ENCODE measurements around the gene POLR3B.
"Not testable (repeated sequence)": the region's sequence is repeated elsewhere in the genome, so short reads cannot be mapped to it uniquely, and the experiment has no call there.

The POLR3B gene

GRCh38 chr12:106477627-106478026 lies 120.1 kb downstream of the POLR3B start:
- DNase-seq, result not testable (repeated sequence)

DNA sequence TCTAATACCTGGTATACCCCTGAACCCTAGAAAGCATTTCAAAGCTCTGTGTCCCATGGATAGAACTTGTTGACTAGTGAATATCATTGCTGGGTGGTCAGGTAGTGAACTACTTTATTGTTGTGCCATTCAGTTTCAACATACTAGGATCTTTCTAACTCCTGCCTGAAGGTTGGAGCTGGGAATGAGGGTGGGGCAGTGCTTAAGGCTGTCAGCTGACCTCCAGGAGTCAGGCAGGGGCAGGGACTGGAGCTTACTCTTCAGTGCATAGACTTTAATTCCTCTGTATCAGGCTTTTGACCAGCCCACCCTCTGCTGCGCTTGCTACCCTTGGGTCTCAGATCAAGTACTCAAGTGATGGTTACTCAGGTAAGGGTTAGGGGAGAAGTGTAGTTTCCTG lies 122.7 kb downstream of the POLR3B start:
- no peak for DNase-seq

DNA sequence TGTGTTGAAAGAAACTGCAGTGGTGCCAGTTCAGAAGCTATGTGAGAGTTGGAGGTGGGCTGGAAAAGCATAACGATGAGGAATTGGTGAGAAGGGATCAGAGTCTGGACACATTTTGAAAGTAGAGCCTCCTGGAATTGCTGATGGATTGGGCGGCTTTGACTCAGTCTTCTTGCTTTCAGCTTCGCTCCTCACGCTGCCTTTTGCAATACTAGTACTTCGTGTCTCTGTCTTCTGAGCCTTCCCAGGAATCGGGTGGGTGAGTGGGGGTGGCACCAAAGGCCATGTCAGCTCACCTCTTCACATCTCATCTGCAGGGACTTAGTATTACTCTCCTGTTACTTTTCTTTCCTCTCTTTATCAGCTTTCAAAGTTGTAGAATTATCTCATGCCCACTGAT lies 123.7 kb downstream of the POLR3B start:
- DNase-seq, result no peak

DNA sequence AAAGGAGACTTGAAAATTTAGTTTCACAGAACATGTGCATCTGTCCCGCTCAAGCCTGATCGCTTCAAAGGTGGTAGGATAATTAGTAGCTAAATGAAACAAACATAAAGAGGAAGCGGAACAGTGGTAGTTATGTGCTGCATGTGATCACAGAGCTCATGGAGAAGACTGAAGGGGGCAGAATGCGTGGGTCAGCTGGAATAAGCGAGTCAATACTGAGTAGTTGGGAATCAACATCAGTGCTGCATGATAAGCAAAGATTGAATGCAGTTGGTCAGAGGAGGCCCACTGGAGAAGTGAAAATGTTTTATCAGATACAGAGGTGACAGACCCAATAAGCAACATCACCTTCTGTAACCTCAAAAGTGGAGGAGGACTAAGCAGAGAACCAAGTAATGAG lies 130.1 kb downstream of the POLR3B start:
- DNase-seq, result no peak

DNA sequence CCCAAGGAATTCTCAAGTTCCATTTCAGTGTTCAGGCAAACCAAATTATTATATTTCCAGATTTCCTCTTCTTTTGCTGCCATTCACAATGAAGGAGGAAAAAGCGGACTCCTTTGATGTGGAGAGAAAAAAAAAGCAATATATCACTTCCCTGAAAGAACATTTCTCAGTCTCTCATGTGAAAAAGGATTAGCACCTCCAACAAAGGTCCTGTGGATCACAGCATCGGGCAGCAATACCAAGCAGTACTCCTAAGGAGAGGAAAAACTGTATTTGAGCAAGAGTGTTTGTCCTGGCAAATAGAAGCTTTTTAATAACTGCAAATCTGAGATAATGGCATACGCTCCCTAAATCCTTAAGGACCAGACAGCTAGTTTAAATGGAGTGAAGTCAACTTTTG lies 131.3 kb downstream of the POLR3B start:
- DNase-seq, result no peak

GRCh38 chr12:106490264-106490663 lies 132.7 kb downstream of the POLR3B start:
- no peak for DNase-seq

GRCh38 chr12:106492857-106493256 lies 135.3 kb downstream of the POLR3B start:
- no peak for DNase-seq

- no peak for DNase-seq
Observed at GRCh38 chr12:106493531-106493930, 136.0 kb downstream of the POLR3B start.

- DNase-seq, result no peak
Observed at GRCh38 chr12:106495354-106495965, 137.9 kb downstream of the POLR3B start.

DNA sequence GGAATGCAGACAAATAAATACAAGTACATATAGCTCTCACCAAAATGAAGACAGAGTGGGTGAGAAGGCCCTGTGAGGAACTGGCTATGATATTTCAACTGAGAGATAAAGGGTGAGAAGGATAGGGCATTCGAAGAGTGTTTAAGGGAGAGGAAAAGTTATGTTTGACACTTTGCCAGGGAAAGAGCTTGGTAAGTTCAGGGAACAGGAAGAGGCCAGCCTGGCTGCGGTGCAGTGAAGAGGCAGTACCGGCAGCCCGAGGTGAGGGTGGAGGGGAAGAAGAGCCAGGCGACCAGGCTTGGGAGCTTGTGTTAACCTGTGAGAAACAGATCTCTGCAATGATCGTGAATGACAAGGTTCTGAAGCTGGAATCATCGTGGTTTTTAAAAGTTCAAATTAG lies 140.5 kb downstream of the POLR3B start:
- DNase-seq, result no peak

DNA sequence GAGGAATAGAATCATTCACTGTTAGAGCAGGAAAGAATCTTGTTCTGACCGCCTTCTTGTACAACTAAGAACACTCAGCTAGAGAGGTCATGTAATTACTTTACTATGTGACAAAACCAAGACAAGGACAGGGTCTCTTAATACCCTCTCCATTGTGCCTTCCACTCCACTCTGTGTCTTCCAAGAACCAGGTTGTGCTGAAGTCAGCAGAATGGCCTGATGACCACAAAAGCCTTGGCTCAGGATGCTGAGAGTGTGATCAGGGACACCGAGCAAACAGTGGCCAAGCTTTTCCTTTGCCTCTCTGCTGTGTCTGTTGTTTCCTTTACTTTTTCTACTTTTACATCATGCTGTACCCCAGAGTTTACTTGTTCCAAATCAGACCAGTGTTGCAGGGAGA lies 142.1 kb downstream of the POLR3B start:
- DNase-seq, result no peak

DNA sequence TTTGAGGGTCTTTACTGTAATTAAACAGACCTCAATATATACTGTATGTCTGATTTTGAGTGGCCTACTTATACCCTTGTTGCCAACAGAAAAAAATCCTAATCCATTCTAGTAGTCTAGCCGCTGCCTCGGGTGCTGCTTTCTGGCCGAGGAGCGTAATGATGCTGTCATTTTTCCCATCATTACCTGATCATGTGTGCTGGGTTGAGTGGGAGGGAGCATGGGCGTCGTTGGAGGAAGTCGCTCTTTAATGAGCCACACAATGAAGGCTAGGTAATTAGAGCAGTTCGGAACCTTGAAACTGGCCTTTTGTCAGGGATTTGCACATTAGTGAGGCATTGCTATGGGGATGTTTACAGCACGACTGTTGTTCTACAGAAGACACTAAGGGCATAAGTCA lies 149.1 kb downstream of the POLR3B start:
- no peak for DNase-seq

DNA sequence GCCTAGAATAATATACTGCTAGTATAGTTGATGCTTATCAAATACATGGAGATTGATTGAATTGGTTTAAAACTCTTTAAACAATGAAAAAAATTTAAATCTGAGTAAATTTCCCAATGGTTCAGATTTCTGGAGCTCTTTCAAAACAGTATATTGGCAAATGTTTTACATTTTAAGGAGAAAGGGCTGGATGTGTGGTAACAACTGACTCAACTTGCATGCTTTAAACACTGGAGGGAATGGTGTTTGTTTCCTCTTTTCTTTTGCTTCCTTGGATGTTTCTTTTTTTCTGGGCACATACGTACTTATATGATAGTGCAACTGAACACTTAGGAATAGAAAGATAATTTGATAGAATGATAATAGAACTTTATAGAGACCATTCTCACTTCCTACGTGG lies 151.4 kb downstream of the POLR3B start:
- DNase-seq, result no peak

DNA sequence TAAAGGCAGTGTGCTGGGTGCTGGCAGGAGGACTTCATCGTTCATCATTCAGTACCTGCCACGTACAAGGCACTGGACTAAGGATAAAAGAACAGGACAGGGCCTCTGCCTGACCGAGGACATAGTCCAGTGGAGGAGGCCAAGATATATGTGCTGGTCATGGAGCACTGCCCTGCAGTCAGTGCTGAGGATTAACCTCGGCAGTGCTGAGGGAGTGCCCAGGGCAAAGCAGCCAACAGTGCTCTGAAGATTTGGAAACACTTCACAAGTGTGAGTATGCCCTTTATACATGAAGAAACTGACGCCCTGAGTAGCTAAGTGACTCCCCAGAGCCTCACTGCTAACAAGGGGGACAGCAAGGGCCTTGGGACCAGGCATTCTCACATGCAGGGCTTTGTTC lies 153.8 kb downstream of the POLR3B start:
- DNase-seq, result no peak

DNA sequence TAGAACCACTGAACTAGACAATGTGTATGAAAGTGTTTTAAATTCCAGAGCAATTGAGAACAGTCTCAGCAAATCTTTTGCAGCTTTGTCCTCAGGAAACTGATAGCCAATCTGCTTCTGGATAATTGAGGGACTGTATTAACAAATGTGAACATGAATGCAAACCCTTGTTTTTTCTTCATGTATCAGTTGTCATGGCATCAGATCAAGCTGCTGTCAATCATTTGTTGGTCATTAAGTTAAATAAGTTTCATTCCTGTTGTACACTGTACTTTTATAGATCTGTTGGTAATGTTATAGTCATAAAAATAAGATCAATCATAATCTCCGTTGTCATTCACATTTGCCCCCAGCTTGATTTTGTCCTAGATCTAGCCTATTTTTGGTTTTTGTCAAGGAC lies 159.8 kb downstream of the POLR3B start:
- DNase-seq, result no peak

DNA sequence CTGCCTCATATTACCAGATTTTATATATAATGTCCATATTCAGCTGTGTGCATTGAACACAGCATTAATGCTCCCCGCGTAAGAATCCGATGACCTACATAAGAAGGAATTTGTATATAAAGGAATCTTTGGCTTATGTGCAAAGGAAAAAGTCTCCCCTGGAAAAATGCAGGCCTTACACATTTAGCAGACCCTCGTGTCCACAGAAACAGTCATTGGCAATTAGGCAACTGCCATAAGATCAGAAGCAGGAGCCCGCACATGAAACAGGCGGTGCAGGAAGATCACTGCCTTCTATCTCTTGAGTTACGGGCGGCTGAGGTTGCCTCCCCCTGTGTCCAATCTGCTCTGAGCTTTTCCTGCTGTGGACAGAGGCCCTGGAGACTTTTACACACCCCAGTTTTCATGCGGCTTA lies 162.1 kb downstream of the POLR3B start:
- DNase-seq, result no peak

DNA sequence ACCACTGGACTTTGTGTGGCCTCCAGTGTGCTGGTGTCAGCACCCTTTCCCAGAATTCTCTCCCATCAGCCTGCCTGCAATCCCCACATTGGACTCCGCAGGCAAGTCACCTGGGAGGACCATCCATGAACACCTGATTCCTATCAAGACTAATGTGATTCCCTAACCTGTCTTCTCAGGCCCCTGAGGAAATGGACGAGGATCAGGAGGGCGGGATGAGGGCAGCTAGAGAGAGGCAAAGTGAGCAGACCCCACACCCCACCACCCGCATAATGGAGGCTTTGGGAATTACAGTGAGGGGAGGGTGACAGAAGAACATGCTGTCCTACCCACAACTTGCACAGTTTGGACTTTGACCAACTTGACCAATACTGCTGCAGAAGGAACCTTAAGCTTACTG lies 164.4 kb downstream of the POLR3B start:
- DNase-seq, result no peak

DNA sequence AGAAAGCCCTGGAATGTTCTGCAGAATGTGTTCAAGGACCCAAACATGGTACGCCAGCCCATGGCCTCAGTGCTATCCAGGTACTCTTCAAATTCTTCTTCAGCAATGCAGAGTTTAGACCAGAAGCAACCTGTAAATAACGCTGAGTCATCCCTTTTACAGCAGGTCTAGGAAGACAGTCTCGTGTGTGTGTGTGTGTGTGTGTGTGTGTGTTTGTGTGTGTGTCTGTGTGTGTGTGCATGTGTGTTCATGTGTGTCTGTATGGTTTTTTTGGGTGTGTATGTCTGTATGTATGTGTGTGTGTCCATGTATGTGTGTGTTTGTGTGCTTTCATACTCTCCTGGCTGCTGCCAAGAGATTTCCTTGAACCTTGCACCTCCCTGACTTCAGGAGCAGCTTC lies 165.2 kb downstream of the POLR3B start:
- DNase-seq, result no peak

DNA sequence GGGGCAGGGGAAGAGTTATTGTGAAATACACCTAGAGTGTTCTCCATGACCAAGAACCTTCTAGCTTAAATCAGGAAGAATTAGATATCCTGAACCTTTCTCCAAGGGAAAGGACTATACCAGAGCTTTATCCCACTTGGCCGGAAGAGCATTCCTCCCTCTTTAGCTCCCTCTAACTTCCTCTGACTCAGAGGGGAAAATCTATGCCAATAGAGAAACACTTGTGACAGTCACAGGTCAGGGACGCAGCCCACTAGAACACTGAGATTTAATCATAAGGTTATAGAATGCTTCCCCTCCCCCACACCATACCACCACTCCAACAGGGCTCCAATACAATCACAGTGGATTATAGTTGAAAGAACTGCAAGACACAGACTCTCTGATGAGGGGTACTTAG lies 169.8 kb downstream of the POLR3B start:
- no peak for DNase-seq

DNA sequence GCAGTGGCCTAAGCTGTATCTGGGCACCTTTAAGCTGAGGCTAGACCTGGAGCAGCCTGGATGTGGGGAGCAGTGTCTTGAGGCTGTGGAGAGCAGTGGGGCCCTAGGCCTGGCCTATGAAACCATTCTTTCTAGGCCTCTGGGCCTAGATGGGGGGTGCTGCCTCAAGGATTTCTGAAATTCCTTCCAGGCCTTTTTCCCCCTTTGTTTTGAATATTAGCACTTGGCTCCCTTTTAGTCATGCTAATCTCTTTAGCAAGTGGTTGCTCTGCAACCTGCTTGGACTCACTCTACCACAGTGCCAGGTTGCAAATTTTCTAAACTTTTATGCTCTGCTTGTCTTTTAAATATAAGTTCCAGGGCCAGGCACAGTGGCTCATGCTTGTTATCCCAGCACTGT lies 183.7 kb downstream of the POLR3B start:
- DNase-seq, result no peak

DNA sequence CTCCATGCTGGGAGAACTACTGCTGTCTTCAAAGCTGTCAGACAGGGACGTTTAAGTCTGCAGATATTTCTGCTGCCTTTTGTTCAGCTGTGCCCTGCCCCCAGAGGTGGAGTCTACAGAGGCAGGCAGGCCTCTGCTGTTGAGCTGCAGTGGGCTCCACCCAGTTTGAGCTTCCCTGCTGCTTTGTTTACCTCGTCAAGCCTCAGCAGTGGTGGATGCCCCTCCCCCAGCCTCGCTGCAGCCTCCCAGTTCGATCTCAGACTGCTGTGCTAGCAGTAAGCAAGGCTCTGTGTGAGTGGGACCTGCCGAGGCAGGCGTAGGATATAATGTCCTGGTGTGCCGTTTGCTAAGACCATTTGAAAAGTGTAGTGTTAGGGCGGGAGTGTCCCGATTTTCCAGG lies 193.9 kb downstream of the POLR3B start:
- DNase-seq, result no peak

GRCh38 chr12:106552228-106552627 lies 194.7 kb downstream of the POLR3B start:
- DNase-seq, result no peak
